ENCODE results near the gene ADCYAP1R1. TPM values are rescaled to one million over a fixed set of nuclear protein-coding genes. Genes with fewer than 3 reads are reported as not detected.

The ADCYAP1R1 gene
- total RNA-seq, 3 donors from 2014 or later (not counting 1 experiment from before 2014, with no cell fraction given), result not detected

DNA sequence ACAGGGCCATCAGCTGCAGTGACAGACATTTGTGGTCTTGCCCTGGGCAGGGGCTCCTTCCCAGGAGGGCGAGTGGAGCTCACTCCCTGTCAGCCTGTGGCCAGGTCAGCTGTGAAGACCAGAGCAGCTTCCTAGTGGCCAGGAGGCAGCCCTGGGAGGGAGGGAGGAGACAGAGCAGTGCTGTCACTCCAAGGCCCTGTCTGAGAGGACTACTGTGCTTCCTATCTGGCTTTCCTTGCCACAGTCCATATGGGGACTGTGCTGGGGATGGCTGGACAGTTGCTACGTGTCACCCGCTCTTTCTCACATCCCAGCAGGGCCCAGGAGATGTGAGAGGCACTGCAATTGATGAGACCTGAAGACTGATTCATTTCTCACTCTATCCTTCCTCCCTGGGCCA lies 15.2 kb upstream of the ADCYAP1R1 start:
- Histone ChIP-seq H3K27ac (ENCODE audit: low read length) (no peak overlapping the region), H3K36me3 (ENCODE audit: control insufficient read depth, insufficient read depth, low read length) (no peaks in the 10 kb centered on the region), H3K27me3 (ENCODE audit: control insufficient read depth, insufficient read depth, low read length) (no peaks in the 10 kb centered on the region), H3K4me3 (ENCODE audit: low read length) (no peak overlapping the region), H3K4me1 (ENCODE audit: control insufficient read depth, insufficient read depth, low read length) (no peaks in the 10 kb centered on the region), H3K9me3 (ENCODE audit: control insufficient read depth, insufficient read depth, low read length) (no peaks in the 10 kb centered on the region)
- H3K9me3 Mint-ChIP-seq, result no peaks in the 10 kb centered on the region
- peaks cover 23 to 27% of the 10 kb centered on the region in 2 donors for H3K27me3 Mint-ChIP-seq (ENCODE audit: low read depth in 2 of 2)
- DNase-seq, result no peak
- no peak for ATAC-seq
- WGBS (ENCODE audit: insufficient coverage), result 75% methylated on average over 3 of the region's 3 CpGs
- TF ChIP-seq, protein P1, sequence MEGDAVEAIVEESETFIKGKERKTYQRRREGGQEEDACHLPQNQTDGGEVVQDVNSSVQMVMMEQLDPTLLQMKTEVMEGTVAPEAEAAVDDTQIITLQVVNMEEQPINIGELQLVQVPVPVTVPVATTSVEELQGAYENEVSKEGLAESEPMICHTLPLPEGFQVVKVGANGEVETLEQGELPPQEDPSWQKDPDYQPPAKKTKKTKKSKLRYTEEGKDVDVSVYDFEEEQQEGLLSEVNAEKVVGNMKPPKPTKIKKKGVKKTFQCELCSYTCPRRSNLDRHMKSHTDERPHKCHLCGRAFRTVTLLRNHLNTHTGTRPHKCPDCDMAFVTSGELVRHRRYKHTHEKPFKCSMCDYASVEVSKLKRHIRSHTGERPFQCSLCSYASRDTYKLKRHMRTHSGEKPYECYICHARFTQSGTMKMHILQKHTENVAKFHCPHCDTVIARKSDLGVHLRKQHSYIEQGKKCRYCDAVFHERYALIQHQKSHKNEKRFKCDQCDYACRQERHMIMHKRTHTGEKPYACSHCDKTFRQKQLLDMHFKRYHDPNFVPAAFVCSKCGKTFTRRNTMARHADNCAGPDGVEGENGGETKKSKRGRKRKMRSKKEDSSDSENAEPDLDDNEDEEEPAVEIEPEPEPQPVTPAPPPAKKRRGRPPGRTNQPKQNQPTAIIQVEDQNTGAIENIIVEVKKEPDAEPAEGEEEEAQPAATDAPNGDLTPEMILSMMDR (IDR thresholded peaks at IDR 0.05), result no peak
- no peaks in the 10 kb centered on the region for H3K36me3 Mint-ChIP-seq
- intact Hi-C loops (cut with micrococcal nuclease), result no loop called here
- H3K4me3 Mint-ChIP-seq, result no peak overlapping the region
- no peaks in the 10 kb centered on the region for H3K4me1 Mint-ChIP-seq
- no peak overlapping the region for H3K27ac Mint-ChIP-seq

DNA sequence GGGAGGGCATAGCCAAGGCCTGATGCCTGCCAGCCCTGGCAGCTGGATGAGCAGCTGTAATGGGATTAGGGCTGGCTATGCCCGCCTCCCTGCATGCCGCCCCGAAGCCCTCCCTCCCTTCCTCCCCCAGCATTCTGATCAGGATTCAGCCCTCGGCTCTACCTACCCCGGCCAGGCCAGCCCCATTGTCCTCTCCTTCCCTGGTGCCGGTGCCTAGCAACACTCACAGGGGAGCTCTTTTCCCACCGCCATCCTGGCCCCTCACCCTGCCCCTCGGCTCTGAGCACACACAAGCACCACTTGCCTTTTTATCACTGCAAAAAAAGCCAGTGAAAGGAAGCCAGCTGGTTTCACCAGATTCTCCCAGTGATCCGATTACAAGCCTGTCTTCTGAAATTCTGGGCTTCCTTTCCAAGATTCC lies 9.0 kb upstream of the ADCYAP1R1 start:
- H3K4me1 Mint-ChIP-seq, result no peaks in the 10 kb centered on the region
- 42% methylated on average over 9 of the region's 9 CpGs for WGBS (ENCODE audit: insufficient coverage)
- no peak for DNase-seq
- H3K27ac ChIP-seq (ENCODE audit: low read length), result no peak overlapping the region
- no peaks in the 10 kb centered on the region for H3K36me3 Mint-ChIP-seq
- no peak overlapping the region for H3K4me3 Mint-ChIP-seq
- peaks cover 27 to 37% of the 10 kb centered on the region in 2 donors for H3K27me3 Mint-ChIP-seq (ENCODE audit: low read depth in 2 of 2)
- no peaks in the 10 kb centered on the region for H3K9me3 ChIP-seq (ENCODE audit: control insufficient read depth, insufficient read depth, low read length)
- peaks cover 2% of the 10 kb centered on the region for H3K27me3 ChIP-seq (ENCODE audit: control insufficient read depth, insufficient read depth, low read length)
- no peak overlapping the region for H3K27ac Mint-ChIP-seq
- no peaks in the 10 kb centered on the region for H3K4me1 ChIP-seq (ENCODE audit: control insufficient read depth, insufficient read depth, low read length)
- TF ChIP-seq, protein P1 (IDR thresholded peaks at IDR 0.05), result no peak
- ATAC-seq, result no peak
- intact Hi-C loops (cut with micrococcal nuclease), result no loop called here
- no peak overlapping the region for H3K4me3 ChIP-seq (ENCODE audit: low read length)
- no peaks in the 10 kb centered on the region for H3K9me3 Mint-ChIP-seq
- no peaks in the 10 kb centered on the region for H3K36me3 ChIP-seq (ENCODE audit: control insufficient read depth, insufficient read depth, low read length)

DNA sequence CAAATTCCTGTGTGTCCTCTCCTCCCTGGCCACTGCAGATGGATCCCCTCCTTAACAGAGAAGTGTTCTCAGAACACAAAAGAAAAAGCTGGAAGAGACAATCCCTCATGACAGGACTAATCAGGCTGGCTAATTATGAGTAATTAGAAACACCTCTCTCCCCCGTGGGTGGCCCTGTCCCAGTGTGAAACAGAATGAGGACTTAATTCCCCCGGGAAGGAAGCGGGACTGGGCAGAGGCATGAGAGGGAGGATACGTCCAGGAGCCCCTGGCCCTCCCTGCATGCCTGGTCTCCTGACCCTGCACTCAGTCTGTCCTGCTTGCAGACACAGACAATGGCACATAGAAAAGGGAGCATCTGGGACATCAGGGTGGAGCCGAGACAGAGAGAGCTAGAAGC lies 7.6 kb upstream of the ADCYAP1R1 start:
- no peaks in the 10 kb centered on the region for H3K4me1 ChIP-seq (ENCODE audit: control insufficient read depth, insufficient read depth, low read length)
- peaks cover 2% of the 10 kb centered on the region for H3K27me3 ChIP-seq (ENCODE audit: control insufficient read depth, insufficient read depth, low read length)
- TF ChIP-seq, protein P1 (IDR thresholded peaks at IDR 0.05), result no peak
- H3K4me1 Mint-ChIP-seq, result no peaks in the 10 kb centered on the region
- ATAC-seq (no peak), DNase-seq (no peak)
- H3K9me3 Mint-ChIP-seq, result no peaks in the 10 kb centered on the region
- no peaks in the 10 kb centered on the region for H3K36me3 Mint-ChIP-seq
- no peaks in the 10 kb centered on the region for H3K9me3 ChIP-seq (ENCODE audit: control insufficient read depth, insufficient read depth, low read length)
- no peak overlapping the region for H3K27ac ChIP-seq (ENCODE audit: low read length)
- WGBS (ENCODE audit: insufficient coverage), result 79% methylated on average over 5 of the region's 5 CpGs
- H3K27me3 Mint-ChIP-seq (ENCODE audit: low read depth in 2 of 2), result peaks cover 21 to 29% of the 10 kb centered on the region in 2 donors
- no peak overlapping the region for H3K27ac Mint-ChIP-seq
- H3K36me3 ChIP-seq (ENCODE audit: control insufficient read depth, insufficient read depth, low read length), result no peaks in the 10 kb centered on the region
- no peak overlapping the region for H3K4me3 Mint-ChIP-seq
- H3K4me3 ChIP-seq (ENCODE audit: low read length), result no peak overlapping the region
- intact Hi-C loops (cut with micrococcal nuclease), result no loop called here

DNA sequence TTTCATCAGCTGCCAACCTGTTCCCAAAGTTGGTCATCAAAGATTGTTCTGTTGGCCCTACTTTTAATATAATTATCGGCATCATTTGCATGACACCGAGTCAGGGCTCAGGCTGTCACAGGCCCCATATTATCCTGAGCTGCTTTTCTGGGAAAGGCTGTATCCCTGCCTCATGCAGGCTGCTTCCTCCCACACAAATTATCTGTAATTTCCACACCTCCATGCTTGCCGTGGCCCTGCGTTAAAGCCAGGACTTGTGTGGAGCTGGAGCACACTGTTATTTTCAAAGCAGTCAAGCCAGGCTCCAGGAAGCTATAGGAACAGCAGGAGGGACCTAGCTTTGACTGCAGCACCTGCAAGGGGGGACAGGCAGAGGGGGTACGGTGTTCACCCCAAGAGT lies 5.4 kb upstream of the ADCYAP1R1 start:
- peaks cover 25 to 43% of the 10 kb centered on the region in 2 donors for H3K27me3 Mint-ChIP-seq (ENCODE audit: low read depth in 2 of 2)
- 89% methylated on average over 5 of the region's 5 CpGs for WGBS (ENCODE audit: insufficient coverage)
- no peaks in the 10 kb centered on the region for H3K4me1 Mint-ChIP-seq
- TF ChIP-seq, protein P1 (IDR thresholded peaks at IDR 0.05), result no peak
- no peak overlapping the region for H3K4me3 Mint-ChIP-seq
- H3K9me3 ChIP-seq (ENCODE audit: control insufficient read depth, insufficient read depth, low read length), result no peaks in the 10 kb centered on the region
- no peak overlapping the region for H3K27ac Mint-ChIP-seq
- H3K27ac ChIP-seq (ENCODE audit: low read length), result no peak overlapping the region
- no peaks in the 10 kb centered on the region for H3K36me3 Mint-ChIP-seq
- ATAC-seq (no peak), DNase-seq (no peak)
- H3K27me3 ChIP-seq (ENCODE audit: control insufficient read depth, insufficient read depth, low read length), result peaks cover 7% of the 10 kb centered on the region
- H3K36me3 ChIP-seq (ENCODE audit: control insufficient read depth, insufficient read depth, low read length), result no peaks in the 10 kb centered on the region
- H3K9me3 Mint-ChIP-seq, result no peaks in the 10 kb centered on the region
- intact Hi-C loops (cut with micrococcal nuclease), result no loop called here
- H3K4me3 ChIP-seq (ENCODE audit: low read length), result no peak overlapping the region
- H3K4me1 ChIP-seq (ENCODE audit: control insufficient read depth, insufficient read depth, low read length), result no peaks in the 10 kb centered on the region

All from natural killer cell (primary cell).